GM21381 (cell line): Measurements from ENCODE around the gene PRAC2.

Source experiments
- ATAC-seq: cut with Tn5 transposase; IDR thresholded peaks from one replicate; pipeline ENCODE4 v1.9.1; 2021; ENCODE audit warnings: mild to moderate bottlenecking, moderate library complexity; ENCODE audit not compliant: unreplicated experiment

The PRAC2 gene

GRCh38 chr17:48733632-48734328 is 10.8 kb downstream of the PRAC2 start:
- no peak for ATAC-seq

GRCh38 chr17:48734333-48735061 is 11.5 kb downstream of the PRAC2 start:
- no peak for ATAC-seq

- no peak for ATAC-seq
Measured at GRCh38 chr17:48735062-48735351, 12.0 kb downstream of the PRAC2 start.

GRCh38 chr17:48737330-48738043 is 14.5 kb downstream of the PRAC2 start:
- ATAC-seq, result no peak

- no peak for ATAC-seq
Measured at GRCh38 chr17:48738424-48738802, 15.4 kb downstream of the PRAC2 start.

GRCh38 chr17:48738803-48739526 is 16.0 kb downstream of the PRAC2 start:
- ATAC-seq, result no peak

GRCh38 chr17:48740537-48740936 is 17.6 kb downstream of the PRAC2 start:
- no peak for ATAC-seq

GRCh38 chr17:48745381-48746275 is 22.6 kb downstream of the PRAC2 start:
- ATAC-seq, result no peak

GRCh38 chr17:48746916-48747444 is 24.0 kb downstream of the PRAC2 start:
- no peak for ATAC-seq

GRCh38 chr17:48747445-48748363 is 24.7 kb downstream of the PRAC2 start:
- ATAC-seq, result no peak

- ATAC-seq, result no peak
Measured at GRCh38 chr17:48748718-48749566, 26.0 kb downstream of the PRAC2 start.

GRCh38 chr17:48749621-48750553 is 26.9 kb downstream of the PRAC2 start:
- no peak for ATAC-seq

- no peak for ATAC-seq
Measured at GRCh38 chr17:48751172-48751571, 28.2 kb downstream of the PRAC2 start.

- ATAC-seq, result no peak
Measured at GRCh38 chr17:48751733-48752398, 28.9 kb downstream of the PRAC2 start.

- ATAC-seq, result no peak
Measured at GRCh38 chr17:48752399-48753288, 29.7 kb downstream of the PRAC2 start.
